ENCODE results near the gene IL9. TPM values are rescaled to one million over a fixed set of nuclear protein-coding genes. Genes with fewer than 3 reads are reported as not detected.

IL9 gene
- total RNA-seq, 1 donor from 2014 or later, result not detected

- Mint-ChIP-seq H3K27me3 (peaks cover 6% of the 10 kb centered on the region), H3K9me3 (no peaks in the 10 kb centered on the region), H3K4me1 (no peaks in the 10 kb centered on the region), H3K4me3 (no peak overlapping the region), H3K27ac (no peak overlapping the region), H3K36me3 (ENCODE audit: low read depth) (no peaks in the 10 kb centered on the region)
- CTCF ChIA-PET, result no interaction called here
- DNase-seq, result no peak
- intact Hi-C loops (cut with micrococcal nuclease), result no loop called here
- POLR2A ChIA-PET, result no interaction called here
- TF ChIP-seq CTCF (IDR thresholded peaks at IDR 0.05), result no peak
- ATAC-seq (ENCODE audit: low read depth), result no peak
Observed at GRCh38 chr5:135867599-135867998, 28.0 kb downstream of the IL9 start.

- CTCF ChIA-PET, result no interaction called here
- H3K36me3 Mint-ChIP-seq (ENCODE audit: low read depth), result no peaks in the 10 kb centered on the region
- no peak overlapping the region for H3K4me3 Mint-ChIP-seq
- DNase-seq (no peak), ATAC-seq (ENCODE audit: low read depth) (no peak)
- H3K9me3 Mint-ChIP-seq, result no peaks in the 10 kb centered on the region
- peaks cover 6% of the 10 kb centered on the region for H3K27me3 Mint-ChIP-seq
- POLR2A ChIA-PET, result no interaction called here
- TF ChIP-seq CTCF (IDR thresholded peaks at IDR 0.05), result no peak
- no peaks in the 10 kb centered on the region for H3K4me1 Mint-ChIP-seq
- intact Hi-C loops (cut with micrococcal nuclease), result no loop called here
- no peak overlapping the region for H3K27ac Mint-ChIP-seq
Observed at GRCh38 chr5:135866016-135866415, 29.6 kb downstream of the IL9 start.

- H3K9me3 Mint-ChIP-seq, result no peaks in the 10 kb centered on the region
- no peak for TF ChIP-seq CTCF (IDR thresholded peaks at IDR 0.05)
- intact Hi-C loops (cut with micrococcal nuclease), result no loop called here
- ChIA-PET CTCF (no interaction called here), POLR2A (no interaction called here)
- no peak for DNase-seq
- no peak for ATAC-seq (ENCODE audit: low read depth)
- no peaks in the 10 kb centered on the region for H3K36me3 Mint-ChIP-seq (ENCODE audit: low read depth)
- H3K27ac Mint-ChIP-seq, result no peak overlapping the region
- H3K4me3 Mint-ChIP-seq, result no peak overlapping the region
- no peaks in the 10 kb centered on the region for H3K4me1 Mint-ChIP-seq
- H3K27me3 Mint-ChIP-seq, result peaks cover 6% of the 10 kb centered on the region
Observed at GRCh38 chr5:135864503-135865435, 30.9 kb downstream of the IL9 start.

- Mint-ChIP-seq H3K4me3 (no peak overlapping the region), H3K4me1 (no peaks in the 10 kb centered on the region)
- ATAC-seq (ENCODE audit: low read depth), result no peak
Observed at GRCh38 chr5:135862744-135863143, 32.9 kb downstream of the IL9 start.

More at GRCh38 chr5:135862744-135863143, 32.9 kb downstream of the IL9 start:
- TF ChIP-seq CTCF (IDR thresholded peaks at IDR 0.05), result no peak
- no peak for DNase-seq
- Mint-ChIP-seq H3K36me3 (ENCODE audit: low read depth) (no peaks in the 10 kb centered on the region), H3K27me3 (peaks cover 6% of the 10 kb centered on the region), H3K9me3 (peaks cover 4% of the 10 kb centered on the region), H3K27ac (no peak overlapping the region)
- intact Hi-C loops (cut with micrococcal nuclease), result no loop called here
- ChIA-PET POLR2A (no interaction called here), CTCF (no interaction called here)

Data from activated B cell treated with CpG ODN at 0.5 μM for 24 hours (primary cell).